Eye (tissue), 1 donor: Measurements from ENCODE around the gene FFAR3.

Experiments
- DNase-seq: peaks from one replicate; pipeline ENCODE4 v3.0.0-alpha.2; 2015

Gene FFAR3, protein sequence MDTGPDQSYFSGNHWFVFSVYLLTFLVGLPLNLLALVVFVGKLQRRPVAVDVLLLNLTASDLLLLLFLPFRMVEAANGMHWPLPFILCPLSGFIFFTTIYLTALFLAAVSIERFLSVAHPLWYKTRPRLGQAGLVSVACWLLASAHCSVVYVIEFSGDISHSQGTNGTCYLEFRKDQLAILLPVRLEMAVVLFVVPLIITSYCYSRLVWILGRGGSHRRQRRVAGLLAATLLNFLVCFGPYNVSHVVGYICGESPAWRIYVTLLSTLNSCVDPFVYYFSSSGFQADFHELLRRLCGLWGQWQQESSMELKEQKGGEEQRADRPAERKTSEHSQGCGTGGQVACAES

DNA sequence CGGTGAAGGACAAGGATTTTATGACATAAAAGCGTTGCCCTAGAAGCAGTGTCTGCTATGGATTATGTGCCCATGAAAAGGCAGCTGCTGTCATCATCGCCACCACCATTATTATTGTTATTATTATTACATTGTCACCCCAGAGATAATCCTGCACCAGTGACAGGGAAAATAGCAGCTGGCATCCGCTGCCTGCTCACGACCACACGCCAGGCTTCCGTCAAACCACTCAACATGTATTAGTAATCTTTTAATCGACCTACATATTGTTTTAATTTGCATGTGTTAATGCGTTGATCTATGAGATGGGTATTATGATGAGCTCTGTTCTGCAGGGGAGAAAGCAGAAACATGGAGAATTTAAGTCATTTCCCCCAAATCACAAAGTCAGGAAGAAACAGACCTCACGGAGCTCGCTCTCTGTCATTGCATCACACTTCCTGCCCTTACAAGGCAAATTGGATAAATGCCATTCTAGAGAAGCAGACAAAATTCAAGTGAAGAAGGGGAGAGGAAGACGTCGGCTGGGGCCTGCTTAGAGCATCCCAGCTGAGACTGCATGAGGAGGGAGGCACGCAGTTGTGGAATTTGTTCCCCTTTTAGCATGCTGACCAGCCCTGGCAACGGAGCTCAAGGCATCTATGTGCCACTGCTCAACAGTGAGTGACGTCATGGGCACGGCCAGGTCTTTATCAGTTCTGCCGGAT is at the start of gene FFAR3:
Gene FFAR3, plus strand, starts transcription at position 594 of the 707 bp plus-strand sequence. CDS start 431 bp downstream, outside the sequence.
- DNase-seq: no peak

DNA sequence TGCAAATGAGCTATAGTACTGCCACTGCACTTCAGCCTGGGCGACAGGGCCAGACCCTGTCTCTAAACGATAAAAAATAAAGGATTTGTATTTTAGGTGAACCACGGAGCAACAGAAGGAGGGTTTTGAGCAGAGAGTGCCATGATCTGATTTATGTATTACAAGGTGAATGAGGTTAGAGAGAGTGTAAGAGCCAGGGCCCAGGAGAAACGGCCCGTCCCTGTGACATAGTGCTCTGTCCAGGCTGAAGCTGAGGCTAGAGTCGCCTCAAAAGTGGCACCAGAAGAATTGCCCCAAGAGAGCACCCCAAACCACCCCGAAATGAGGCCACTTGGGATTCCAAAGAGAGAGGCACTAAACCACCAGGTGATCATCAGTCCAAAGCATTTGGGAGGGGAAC is 49.4 kb upstream of the FFAR3 start:
- no peak for DNase-seq

DNA sequence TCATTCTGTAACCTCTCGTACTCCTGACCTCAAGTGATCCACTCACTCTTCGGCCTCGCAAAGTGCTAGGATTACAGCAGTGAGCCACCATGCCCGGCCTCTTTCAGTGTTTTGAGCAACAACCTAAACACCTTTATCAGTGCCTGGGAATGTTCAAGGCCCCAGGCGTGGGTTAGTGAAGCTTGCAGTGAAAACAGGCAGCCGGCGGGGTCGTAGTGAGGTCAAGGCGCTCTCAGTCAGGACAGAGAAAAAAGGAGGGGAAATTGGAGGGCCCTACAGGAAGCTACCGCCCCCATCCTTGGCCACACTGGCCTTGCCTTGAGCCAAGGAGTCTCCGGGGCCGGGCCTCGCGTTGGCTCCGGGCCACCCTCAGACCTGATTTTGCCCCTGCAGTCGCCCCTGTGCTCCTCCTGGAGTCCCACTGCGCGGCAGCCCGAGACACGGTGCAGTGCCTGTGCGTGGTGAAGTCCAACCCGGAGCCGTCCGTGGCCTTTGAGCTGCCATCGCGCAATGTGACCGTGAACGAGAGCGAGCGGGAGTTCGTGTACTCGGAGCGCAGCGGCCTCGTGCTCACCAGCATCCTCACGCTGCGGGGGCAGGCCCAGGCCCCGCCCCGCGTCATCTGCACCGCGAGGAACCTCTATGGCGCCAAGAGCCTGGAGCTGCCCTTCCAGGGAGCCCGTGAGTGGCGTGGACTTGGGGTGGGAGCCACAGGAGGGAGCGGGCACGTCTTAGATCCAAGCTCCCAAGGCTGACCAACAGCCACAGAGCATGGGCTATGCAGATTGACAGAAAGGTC is 48.6 kb upstream of the FFAR3 start:
- peak; percentile 82 for DNase-seq

DNA sequence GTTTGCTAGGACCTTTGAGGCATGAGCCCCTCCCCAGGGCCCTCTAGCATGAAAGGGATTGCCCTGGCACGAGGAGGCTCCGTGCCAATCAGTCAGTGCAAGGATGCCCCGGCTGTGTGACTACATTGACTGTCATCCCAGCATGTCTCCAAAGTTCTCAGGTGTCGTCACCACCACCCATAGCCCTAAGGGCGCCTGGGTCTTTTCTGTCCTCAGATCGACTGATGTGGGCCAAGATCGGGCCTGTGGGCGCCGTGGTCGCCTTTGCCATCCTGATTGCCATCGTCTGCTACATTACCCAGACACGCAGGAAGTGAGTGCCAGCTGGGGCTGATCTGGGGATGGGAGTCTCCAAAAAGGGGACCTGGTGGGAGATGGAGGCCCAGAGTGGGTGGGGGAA is 47.9 kb upstream of the FFAR3 start:
- DNase-seq: no peak

DNA sequence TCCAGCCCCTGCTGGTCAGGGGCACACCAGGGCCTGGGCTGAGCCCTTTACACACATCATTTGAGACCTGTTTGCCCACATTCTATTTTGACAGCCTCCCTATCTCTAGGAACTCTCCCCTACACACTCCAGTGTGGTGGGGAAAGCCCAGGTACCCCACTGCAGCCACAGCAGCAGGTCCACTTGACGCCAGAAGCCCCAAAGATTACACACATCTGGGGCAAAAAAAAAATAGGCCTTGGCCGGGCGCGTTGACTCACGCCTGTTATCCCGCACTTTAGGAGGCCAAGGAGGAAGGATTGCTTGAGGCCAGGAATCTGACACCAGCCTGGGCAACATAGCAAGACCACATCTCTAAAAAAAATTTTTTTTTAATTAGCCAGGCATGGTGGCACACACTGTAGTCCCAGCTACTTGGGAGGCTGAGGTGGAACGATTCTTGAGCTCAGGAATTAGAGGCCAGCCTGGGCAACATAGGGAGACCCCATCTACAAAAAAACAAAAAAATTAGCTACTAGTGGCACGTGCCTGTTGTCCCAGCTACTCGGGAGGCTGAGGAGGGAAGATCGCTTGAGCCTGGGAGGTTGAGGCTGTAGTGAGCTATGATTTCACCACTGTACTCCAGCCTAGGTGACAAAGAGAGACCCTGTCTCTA is 47.3 kb upstream of the FFAR3 start:
- no peak for DNase-seq

DNA sequence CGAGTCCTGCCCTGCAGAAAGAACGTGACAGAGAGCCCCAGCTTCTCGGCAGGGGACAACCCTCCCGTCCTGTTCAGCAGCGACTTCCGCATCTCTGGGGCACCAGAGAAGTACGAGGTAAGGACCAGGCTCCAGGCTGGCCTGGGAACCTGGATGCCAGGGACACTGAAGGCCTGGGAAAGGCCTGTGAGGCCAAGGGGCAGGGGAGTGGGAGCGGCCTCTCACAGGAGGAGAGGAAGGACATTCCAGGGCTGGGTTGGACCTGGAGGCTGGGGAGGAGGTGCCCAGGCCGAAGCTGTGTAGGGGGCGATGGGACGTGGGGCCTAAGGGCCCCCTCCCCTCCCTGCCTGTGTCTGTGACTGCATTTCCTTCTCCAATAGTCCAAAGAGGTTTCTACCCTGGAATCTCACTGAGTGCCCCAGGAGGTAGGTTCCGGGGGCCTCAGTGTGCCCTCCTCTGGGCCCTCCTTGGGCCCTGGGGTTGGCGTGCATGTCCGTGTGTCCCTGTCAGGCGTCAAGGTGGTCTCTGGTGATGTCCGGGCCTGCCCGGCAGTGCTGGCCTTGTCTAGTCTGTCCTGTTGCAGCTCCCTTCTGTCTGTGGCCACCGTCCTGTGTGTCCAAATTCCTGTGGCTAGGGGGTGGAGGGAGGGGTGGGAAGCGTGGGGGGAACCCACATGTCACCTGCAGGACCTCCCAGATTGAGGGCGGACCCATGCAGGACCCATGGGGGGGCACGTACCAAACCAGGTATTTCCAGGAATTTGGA is 46.2 kb upstream of the FFAR3 start:
- no peak for DNase-seq

DNA sequence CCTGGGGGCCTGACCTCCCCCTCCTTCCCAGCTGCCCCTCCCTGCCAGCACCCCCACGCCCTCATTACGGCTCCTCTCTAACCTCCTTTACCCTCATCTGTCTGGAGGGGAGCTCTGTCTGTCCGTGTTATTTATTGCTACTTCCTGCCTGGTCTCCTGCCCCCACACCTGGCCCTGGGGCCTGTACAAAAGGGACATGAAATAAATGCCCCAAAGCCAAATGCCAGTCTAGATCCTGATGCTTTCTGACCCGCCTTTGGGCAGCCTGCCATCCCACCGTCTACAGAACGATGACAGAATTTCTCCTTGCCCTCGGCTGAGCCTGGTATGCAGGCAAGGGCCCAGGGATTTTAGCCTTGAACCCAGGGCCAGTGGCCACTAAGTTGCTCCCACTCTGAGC is 44.7 kb upstream of the FFAR3 start:
- DNase-seq: no peak

DNA sequence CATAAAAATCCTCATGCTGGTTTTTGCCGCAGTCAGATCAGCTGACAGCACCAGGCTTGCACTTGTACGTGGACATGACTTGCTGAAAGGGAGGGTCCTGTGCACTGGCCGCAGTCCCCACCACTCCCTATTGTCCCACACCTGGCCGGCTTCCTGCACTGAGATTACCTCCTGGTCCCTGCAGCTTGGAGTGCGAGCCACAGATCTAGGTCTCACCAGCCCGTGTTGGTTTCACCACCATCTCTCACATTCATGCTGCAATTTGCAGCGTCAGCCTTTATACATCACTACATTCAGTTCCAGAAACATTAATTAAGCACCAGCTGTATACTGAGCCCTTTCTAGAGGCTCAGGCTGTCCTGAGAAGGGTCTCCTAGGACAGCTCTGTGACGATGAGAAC is 44.2 kb upstream of the FFAR3 start:
- DNase-seq: no peak

DNA sequence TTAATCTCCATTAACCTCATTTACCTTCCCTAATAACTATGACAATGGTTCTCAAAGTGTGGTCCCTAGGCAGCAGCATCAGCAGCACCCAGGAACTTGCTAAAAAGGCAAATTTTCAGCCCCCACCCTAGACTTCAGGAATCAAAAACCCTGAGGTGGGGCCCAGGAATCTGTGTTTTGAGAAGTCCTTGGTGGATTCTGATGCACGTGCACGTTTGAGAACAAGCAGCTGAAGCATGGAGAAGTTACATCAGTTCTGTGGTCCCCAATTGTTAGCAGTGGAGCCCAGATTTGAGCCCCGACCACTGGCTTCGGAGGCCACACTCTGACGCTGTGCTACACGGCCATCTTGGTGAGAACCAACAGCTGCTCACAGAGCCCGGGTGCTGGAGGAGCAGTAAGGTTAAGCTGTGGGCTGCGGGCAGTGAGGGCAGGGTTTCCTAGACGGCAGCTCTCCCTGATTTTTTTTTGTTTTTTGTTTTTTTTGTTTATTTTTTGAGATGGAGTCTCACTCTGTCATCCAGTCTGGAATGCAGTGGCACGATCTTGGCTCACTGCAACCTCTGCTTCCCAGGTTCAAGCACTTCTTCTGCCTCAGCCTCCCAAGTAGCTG is 43.3 kb upstream of the FFAR3 start:
- DNase-seq: no peak

DNA sequence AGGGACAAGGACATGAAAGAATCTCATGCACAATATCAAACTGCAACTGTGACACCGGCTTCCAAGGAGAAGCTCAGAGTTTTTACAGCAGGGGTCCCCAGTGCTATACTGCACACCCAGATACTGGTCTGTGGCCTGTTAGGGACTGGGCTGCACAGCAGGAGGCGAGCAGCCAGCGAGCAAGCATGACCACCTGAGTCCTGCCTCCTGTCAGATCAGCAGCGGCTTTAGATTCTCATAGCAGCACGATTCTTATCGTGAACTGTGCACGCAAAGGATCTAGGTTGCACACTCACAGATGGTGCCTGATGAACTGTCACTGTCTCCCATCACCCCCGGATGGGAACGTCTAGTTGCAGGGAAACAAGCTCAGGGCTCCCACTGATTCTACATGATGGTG is 42.4 kb upstream of the FFAR3 start:
- DNase-seq: peak; percentile 43

DNA sequence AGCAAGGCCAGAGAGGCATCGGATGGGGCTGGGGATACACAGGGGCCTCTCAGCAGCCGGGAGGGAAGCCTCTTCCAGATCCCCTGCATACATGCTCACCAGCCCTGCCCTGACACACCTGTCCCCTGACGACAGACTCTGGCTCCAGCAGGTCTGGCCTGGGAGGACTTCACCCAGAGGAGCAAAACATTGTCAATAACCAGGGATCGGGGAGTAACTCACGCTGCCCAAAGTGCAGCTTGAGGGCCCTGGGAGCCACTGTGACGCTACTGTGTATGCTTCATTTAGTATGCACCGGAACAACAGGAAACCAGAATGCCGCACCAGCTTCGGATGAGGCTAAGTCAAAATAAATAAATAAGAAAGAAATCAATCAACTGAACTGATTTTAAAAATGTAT is 41.7 kb upstream of the FFAR3 start:
- DNase-seq: no peak

DNA sequence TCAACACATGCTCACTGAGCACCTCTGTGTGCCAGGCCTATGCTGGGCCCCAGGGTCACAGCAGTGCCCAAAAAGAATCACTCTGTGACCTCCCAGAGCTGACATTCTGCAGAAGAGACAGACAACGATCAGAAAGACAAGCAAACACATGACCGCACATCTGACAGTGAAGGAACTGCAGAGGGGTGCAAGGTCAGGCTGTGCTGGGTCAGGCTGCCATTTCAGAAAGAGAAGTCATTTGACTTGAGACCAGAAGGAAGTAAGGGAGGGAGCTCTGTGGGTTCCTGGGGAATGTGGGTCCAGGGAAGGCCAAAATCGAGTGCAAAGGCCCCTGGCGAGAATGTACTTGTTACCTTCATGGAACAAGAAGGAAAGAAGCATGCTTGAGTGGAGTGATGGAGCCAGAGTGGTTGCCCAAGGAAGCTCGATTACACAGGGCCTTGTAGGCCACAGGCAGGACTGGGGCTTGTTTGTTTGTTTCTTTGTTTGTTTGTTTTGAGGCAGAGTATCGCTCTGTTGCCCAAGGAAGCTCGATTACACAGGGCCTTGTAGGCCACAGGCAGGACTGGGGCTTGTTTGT is 40.7 kb upstream of the FFAR3 start:
- DNase-seq: no peak

DNA sequence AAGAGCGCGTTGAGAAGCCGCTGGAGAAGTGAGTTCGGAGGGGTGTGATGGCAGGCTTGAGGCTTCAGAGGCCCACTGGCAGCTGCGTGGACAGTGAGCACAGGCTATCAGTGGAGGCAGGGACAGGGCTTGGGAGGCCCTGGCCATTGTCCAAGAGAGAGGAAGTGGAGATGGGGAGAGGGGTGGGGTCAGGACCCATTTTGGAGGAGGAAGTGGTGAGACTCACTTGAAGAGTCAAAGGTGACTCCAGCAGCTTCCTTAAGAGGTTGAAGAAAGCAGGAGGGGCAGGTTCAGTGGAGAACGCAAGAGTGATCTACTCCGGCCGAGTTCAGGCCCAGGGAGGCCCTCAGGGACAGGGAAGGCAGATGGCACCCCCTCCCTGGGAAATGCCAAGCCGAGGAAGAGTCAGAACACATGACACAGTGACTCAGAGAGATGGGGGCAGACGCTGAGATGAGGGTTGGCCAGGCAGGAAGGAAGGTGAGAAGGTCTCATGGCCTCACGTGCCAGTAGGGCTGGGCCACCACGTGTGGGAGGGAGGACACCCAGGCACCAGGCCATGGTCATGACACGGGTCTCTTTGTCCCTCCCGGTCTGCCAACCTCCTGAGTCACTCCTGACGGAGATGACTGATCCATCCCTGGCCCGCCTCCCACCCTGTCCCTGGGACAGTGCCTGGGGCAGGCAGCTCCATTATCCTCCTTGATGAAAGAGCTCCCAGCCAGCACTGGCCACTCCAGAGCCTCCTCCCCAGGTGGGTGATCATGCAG is 39.4 kb upstream of the FFAR3 start:
- no peak for DNase-seq

DNA sequence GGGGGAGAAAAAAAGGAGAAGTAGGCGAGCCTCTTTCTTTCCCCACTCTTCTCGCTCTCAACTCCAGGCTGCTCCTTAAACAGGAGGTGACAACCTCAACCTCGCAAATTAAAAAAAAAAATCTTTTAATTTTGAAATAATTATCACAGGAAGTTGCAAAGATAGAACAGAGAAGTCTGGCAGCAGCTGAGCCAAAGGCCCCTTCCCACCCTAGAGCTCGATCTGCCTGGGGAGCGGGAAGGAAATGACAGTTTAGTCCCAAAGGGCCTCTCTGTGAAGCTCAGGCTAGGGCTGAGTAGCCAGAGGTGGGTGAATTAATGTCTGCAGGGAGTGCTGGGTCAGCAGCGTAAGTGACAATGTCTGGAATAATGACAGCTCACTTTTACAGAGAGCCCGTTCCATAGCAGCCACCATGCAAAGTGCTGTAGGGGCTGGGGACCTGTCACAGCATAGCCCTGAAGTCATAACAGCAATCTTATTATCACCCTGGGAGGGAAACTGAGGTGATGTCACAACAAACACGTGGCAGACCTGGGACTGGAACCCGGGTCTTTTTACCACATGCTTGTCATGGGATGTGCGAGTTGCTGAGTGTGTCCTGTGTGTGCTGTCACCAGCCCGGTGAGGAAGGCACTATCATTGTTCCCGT is 38.1 kb upstream of the FFAR3 start:
- peak; percentile 50 for DNase-seq

DNA sequence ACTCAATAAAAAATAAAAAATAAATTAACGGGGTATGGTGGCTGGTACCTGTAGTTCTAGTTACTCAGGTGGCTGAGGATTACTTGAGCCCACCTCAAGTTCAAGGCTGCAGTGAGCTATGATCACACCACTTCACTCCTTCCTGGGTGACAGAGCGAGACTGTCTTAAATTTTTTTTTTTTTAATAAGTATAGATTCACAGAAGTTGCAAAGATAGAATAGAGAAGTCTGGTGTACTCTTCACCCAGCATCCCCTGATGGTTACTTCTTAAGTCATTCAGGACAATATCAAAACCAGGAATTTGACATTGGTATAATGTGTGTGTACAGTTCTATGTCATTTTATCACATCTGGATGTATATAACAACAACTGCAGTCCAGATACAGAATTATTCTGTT is 37.0 kb upstream of the FFAR3 start:
- DNase-seq: no peak

DNA sequence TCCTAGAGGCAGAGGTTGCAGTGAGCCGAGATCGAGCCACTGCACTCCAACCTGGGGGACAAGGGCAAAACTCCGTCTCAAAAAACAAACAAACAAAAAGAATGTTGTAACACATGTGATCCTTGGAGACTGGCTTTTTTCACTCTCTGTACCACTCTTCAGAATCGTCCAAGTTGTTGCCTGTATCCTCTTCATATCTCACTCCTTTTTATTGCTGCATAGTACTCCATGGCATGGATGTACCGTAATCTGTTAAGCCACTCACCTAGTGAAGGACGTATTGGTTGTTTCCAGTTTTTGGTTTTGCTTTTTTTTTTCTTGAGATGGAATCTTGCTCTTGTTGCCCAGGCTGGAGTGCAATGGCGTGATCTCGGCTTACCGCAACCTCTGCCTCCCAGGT is 36.2 kb upstream of the FFAR3 start:
- no peak for DNase-seq

DNA sequence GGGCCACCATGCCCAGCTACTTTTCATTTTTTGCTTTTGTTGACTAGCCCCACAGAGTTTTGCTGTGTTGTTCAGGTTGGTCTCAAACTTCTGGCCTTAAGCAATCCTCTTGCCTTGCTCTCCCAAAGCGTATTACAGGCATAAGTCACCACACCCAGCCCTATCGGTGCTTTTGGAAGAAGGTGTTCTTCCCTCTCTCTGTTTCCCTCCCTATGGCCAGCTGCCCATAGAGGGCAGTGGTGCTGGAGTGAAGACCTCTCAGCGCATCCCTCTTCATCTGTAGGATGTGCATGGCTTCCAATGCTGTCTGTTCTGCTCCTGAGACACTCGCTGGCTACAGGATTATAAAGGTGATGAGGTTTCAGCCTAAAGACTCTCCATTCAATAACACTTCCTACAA is 30.6 kb upstream of the FFAR3 start:
- DNase-seq: no peak

DNA sequence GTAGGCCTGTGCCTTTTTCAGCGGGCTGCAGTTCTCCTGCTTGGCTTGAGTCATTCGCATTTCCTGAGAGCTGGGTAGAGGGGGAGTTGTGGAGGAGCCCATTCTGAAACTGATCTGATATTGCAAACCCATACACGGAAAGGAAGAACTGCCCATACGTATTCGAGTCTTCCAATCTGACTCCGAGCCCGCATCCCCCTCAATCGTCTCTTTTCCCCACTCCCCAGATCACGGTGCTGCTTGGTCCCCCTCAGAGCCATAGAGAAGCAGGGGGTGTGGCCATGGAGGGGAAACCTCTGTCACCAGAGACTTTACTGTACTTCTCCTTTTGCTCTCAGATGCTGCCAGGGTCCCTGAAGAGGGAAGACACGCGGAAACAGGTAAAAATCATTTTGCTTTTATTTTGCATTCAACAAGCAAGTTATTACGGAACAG is 29.4 kb upstream of the FFAR3 start, which contains the start of gene CD22:
Gene CD22, plus strand, starts transcription at position 337 of the 435 bp plus-strand sequence. CDS start 2,854 bp downstream, outside the sequence.
- DNase-seq: no peak

DNA sequence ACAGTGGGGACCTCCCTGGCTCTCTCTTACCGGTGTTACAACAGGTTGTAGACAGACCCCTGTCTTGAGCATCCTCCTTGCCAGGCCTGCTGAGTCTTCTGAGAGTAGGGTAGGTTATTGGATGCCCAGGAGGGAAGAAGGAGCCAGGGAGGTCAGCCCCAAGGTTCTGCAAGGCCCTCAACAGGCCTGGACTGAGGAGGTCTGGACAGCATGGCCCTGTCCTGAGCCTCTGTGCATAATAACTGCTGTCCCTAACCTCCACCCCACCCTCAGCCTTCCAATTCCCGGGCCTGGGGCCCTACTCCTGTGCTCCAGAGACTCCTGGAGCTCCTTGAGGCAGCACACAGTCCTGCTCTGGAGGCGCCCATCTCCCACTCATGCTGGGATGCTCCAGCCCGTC is 28.9 kb upstream of the FFAR3 start:
- no peak for DNase-seq

DNA sequence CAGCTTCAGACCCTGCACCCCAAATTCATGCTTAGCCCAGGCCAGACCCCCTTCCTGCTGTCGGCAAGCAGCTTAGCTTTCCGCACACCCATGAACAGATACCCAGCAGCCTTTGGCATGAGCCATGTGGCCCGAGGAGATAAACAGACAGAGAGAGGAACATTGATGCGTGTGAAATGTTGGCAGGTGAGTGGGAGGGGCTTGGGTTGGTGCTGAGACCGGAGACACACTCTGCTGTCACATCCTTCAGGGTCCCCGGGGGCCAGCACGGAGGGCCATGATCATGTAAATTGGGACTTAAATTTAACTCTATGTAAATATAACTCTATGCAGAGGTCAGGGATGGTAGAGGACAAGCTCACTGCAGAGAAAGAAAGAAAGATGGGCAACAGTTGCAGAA is 27.8 kb upstream of the FFAR3 start:
- no peak for DNase-seq
